IgD-negative memory B cell (primary cell): ENCODE measurements around the gene LCN1. TPM values are rescaled to one million over a fixed set of nuclear protein-coding genes. Genes with fewer than 3 reads are reported as not detected.

Source experiments
- H3K27ac Mint-ChIP-seq, 3 donors: one replicate each; pipeline ENCODE4 v1.8.0; 2020 to 2022; ENCODE audit warnings: mild to moderate bottlenecking in 3 of 3, mixed read lengths in 3 of 3, moderate library complexity in 1 of 3
- H3K27me3 Mint-ChIP-seq: one replicate; pipeline ENCODE4 v1.8.0; 2021; ENCODE audit warnings: mixed read lengths
- H3K36me3 Mint-ChIP-seq: one replicate; pipeline ENCODE4 v1.8.0; 2020; ENCODE audit warnings: mild to moderate bottlenecking, mixed read lengths
- H3K4me1 Mint-ChIP-seq, 3 donors: one replicate each; pipeline ENCODE4 v1.8.0; 2020 to 2022; ENCODE audit warnings: mixed read lengths in 3 of 3, mild to moderate bottlenecking in 1 of 3
- H3K4me3 Mint-ChIP-seq, 4 donors: one replicate each; pipeline ENCODE4 v1.8.0; 2020 to 2022; ENCODE audit warnings: mild to moderate bottlenecking in 4 of 4, mixed read lengths in 4 of 4, moderate library complexity in 3 of 4
- H3K9me3 Mint-ChIP-seq, 3 donors: one replicate each; pipeline ENCODE4 v1.8.0; 2020 to 2021; ENCODE audit warnings: mixed read lengths in 3 of 3, mild to moderate bottlenecking in 1 of 3
- polyA plus RNA-seq: library from polyadenylated mRNA; unstranded; fragments of 300-500 nt; fragmentation: Illumina TruSeq; gene quantifications from one replicate; pipeline ENCODE4 v1.2.3, GENCODE V29; 2021

The LCN1 gene
- polyA plus RNA-seq, 1 donor from 2014 or later, result not detected

DNA sequence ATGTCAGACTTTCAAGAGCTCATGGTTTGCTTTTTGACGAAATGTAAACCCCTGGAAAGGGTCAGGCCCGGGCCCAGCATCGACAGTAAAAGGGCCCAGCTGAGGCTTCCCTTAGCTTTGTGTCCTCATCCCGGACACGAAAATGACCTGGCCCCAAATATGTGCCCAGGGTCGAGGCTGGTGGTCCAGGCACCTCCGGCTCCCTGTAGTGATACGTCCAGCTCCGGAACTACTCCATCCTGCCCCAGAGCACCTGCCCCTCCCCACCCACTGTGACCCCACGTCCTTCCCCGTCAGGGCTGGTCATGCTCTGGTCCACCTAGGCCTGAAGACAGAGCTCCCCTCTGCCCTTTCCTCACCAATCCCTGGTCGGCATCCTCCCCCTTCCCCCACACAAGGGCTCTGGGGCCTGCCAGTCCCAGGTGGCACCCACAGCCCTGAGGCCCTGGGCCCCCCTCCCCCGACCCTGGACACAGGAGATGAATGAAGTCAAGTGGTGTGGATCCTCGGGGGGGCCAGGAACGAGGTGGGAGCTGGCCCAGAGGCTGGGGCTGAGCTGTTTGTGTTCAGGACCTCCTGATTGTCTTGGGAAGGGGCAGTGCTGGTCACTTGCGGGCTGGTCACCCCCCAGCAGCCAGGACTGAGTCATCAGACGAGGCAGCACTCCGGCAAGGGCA is 30.9 kb downstream of the LCN1 start:
- H3K4me3 Mint-ChIP-seq, result no peak overlapping the region
- H3K4me1 Mint-ChIP-seq, result no peaks in the 10 kb centered on the region

GRCh38 chr9:135552698-135553171 is 31.5 kb downstream of the LCN1 start:
- Mint-ChIP-seq H3K36me3 (peaks cover 5% of the 10 kb centered on the region), H3K27ac (no peak overlapping the region), H3K4me3 (no peak overlapping the region), H3K4me1 (no peaks in the 10 kb centered on the region), H3K27me3 (no peaks in the 10 kb centered on the region), H3K9me3 (peaks cover 0 to 7% (median 0%) of the 10 kb centered on the region in 3 donors)

More for the DNA sequence above, 30.9 kb downstream of the LCN1 start:
- H3K27ac Mint-ChIP-seq, result no peak overlapping the region
- H3K36me3 Mint-ChIP-seq, result peaks cover 5% of the 10 kb centered on the region
- H3K9me3 Mint-ChIP-seq, result peaks cover 0 to 7% (median 0%) of the 10 kb centered on the region in 3 donors
- no peaks in the 10 kb centered on the region for H3K27me3 Mint-ChIP-seq

- Mint-ChIP-seq H3K4me3 (no peak overlapping the region), H3K9me3 (peaks cover 0 to 7% (median 0%) of the 10 kb centered on the region in 3 donors), H3K36me3 (peaks cover 4% of the 10 kb centered on the region), H3K27me3 (no peaks in the 10 kb centered on the region), H3K27ac (peak overlapping the region in 1 of 3 donors; percentile 48), H3K4me1 (no peaks in the 10 kb centered on the region)
Measured at GRCh38 chr9:135554718-135555117, 33.5 kb downstream of the LCN1 start.

DNA sequence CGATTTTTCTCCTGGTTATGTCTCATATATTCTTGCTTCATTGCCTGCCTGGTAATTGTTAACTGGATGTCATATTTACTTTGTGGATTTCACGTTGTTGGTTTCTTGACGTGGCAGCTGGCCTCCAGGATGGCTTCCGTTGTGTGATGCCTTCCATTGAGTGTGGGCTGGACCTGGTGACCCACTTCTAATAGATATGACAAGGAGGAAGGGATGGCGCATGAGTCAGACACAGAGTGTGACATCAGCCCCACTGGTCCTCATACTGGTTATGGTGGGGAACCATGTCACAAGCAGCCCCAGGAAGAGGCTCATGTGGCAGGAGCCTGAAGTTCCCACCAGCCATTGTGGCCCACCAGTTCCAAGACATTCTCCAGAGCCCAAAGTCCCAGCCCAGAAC is 34.0 kb downstream of the LCN1 start:
- Mint-ChIP-seq H3K27ac (peak overlapping the region in 1 of 3 donors; percentile 48), H3K27me3 (no peaks in the 10 kb centered on the region), H3K36me3 (peaks cover 4% of the 10 kb centered on the region), H3K9me3 (peaks cover 0 to 7% (median 0%) of the 10 kb centered on the region in 3 donors), H3K4me1 (no peaks in the 10 kb centered on the region), H3K4me3 (no peak overlapping the region)

DNA sequence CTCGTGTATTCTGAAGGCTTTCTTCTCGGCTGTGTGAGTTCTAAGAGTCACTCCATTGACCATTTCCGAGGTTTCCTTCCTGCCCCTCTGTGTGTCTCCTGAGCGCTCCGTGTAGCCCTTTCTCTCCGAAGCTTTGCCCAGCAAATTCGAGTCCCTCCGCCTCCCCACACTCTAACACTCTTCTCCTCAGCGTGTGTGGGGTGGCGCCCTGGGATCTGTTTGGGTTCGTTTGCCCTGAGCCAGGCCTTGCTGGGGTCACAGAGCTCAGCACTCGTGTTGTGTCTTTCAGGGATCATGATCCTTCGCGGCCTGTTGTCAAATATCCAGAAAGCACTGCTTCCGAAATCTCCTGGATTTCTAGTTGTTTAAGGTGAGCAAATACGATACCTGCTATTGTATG is 34.7 kb downstream of the LCN1 start:
- Mint-ChIP-seq H3K27ac (no peak overlapping the region), H3K4me1 (no peaks in the 10 kb centered on the region), H3K36me3 (peaks cover 6% of the 10 kb centered on the region)

GRCh38 chr9:135559606-135560005 is 38.4 kb downstream of the LCN1 start:
- no peaks in the 10 kb centered on the region for H3K4me1 Mint-ChIP-seq
- no peak overlapping the region for H3K27ac Mint-ChIP-seq
- H3K27me3 Mint-ChIP-seq, result no peaks in the 10 kb centered on the region
- peaks cover 2% of the 10 kb centered on the region for H3K36me3 Mint-ChIP-seq
- peaks cover 0 to 4% (median 0%) of the 10 kb centered on the region in 3 donors for H3K9me3 Mint-ChIP-seq
- H3K4me3 Mint-ChIP-seq, result no peak overlapping the region

More for the DNA sequence above, 34.7 kb downstream of the LCN1 start:
- H3K4me3 Mint-ChIP-seq, result no peak overlapping the region
- H3K9me3 Mint-ChIP-seq, result peaks cover 0 to 7% (median 0%) of the 10 kb centered on the region in 3 donors
- no peaks in the 10 kb centered on the region for H3K27me3 Mint-ChIP-seq

DNA sequence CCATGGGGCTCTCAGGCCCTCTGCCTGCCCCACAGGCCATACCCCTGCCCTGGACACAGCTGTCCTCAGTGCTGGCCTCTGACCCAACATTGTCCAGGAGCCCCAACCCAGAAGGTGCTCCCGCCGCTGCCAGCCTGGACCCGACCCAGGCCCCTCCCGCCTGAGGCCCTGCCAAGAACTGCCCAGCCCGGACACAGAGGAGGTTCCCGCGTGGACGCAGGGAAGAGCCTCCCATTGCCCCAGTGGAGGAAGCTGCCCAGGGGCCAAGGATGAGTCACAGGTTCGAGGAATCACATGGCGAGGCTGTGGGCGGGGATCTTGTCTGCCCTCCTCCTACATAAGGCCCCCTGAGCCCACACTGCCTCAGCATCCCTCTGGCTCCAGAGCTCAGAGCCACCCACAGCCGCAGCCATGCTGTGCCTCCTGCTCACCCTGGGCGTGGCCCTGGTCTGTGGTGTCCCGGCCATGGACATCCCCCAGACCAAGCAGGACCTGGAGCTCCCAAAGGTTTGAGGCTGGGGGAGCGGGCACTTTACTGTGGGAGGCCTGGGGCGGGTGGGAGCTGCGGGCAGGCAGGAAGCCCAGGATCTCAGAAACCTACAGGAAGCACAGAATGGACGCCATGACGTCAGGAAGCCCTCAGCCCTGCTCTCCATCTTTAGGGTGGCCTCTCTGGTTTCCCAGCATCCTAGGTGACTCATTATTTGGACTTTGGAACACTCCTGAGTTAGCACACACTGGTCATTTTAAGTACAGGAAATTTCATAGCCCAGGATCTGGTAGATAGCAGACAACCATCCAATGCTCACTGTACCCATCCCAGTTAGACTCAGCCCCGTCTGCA is 40.4 kb downstream of the LCN1 start, which contains the start of gene PAEP:
PAEP (plus strand) TSS at position 366 of the 844 bp plus-strand sequence.
- Mint-ChIP-seq H3K4me3 (no peak within 1 kb of the TSS), H3K27me3 (peaks cover 1% of the 10 kb centered on the region), H3K4me1 (no peaks in the 10 kb centered on the region), H3K36me3 (peaks cover 2% of the 10 kb centered on the region), H3K9me3 (no peaks in the 10 kb centered on the region), H3K27ac (no peak within 1 kb of the TSS)

DNA sequence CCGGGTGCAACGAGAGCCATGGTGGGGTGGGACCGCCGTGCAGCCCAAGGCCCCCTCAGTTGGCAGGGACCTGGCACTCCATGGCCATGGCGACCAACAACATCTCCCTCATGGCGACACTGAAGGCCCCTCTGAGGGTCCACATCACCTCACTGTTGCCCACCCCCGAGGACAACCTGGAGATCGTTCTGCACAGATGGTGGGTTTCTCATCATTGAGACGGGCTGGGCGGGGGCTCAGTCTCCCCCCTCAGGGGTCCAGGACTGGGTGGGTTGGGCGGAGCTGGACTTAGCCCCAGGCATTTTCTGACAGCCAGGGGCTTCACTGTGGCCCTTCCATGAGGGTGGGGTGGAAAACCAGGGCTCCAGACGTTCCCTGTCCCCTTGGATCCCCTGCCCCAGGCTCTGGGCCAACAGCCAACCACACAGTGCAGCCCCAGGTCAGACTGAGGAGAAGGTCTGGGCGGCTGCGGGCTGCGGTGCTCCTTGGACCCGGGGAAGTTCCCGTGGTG is 41.0 kb downstream of the LCN1 start:
- H3K9me3 Mint-ChIP-seq, result no peaks in the 10 kb centered on the region
- peaks cover 2% of the 10 kb centered on the region for H3K36me3 Mint-ChIP-seq
- H3K27ac Mint-ChIP-seq, result no peak overlapping the region
- H3K4me1 Mint-ChIP-seq, result no peaks in the 10 kb centered on the region
- peaks cover 1% of the 10 kb centered on the region for H3K27me3 Mint-ChIP-seq
- no peak overlapping the region for H3K4me3 Mint-ChIP-seq

DNA sequence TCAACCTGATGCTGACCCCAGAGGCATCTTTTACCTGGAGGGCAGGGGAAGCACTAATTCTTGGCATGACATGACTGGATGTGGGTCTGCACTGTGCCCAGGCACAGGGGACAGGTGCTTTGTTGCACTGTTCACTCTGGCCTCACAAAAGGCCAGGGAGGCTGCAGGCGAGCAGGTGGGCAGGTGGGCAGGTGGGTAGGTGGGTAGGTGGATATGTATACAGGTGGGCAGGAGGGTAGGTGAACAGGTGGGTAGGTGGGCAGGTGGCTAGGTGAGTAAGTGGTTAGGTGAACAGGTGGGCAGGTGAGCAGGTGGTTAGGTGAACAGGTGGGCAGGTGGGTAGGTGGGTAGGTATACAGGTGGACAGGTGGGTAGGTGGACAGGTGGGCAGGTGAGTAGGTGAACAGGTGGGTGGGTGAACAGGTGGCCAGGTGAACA is 41.8 kb downstream of the LCN1 start:
- peaks cover 1% of the 10 kb centered on the region for H3K27me3 Mint-ChIP-seq
- no peaks in the 10 kb centered on the region for H3K4me1 Mint-ChIP-seq
- H3K9me3 Mint-ChIP-seq, result no peaks in the 10 kb centered on the region
- H3K36me3 Mint-ChIP-seq, result peaks cover 2% of the 10 kb centered on the region
- H3K4me3 Mint-ChIP-seq, result no peak overlapping the region
- H3K27ac Mint-ChIP-seq, result no peak overlapping the region

DNA sequence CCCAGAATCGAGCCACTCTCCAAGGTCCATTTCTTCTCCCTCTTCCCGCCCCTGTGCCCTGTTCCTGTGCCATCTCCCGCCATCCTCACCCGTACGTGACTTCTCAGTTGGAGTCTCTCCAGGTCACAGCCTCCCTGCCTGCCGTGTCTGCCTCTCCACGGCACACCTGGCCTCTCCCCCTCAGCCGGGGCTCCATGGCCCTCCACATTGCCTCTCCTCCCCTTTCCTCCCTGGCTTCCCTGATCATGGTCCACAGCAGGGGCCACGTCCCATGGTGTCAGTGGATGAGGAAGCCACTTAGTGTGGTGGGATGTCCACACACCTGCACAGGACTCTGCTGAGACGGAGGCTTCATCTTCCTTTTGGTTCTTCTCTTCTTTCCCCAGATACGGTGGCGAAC is 42.6 kb downstream of the LCN1 start:
- H3K27me3 Mint-ChIP-seq, result peaks cover 1% of the 10 kb centered on the region
- peaks cover 2% of the 10 kb centered on the region for H3K36me3 Mint-ChIP-seq
- H3K27ac Mint-ChIP-seq, result no peak overlapping the region
- peaks cover 0 to 1% (median 0%) of the 10 kb centered on the region in 3 donors for H3K9me3 Mint-ChIP-seq
- H3K4me1 Mint-ChIP-seq, result no peaks in the 10 kb centered on the region
- no peak overlapping the region for H3K4me3 Mint-ChIP-seq

DNA sequence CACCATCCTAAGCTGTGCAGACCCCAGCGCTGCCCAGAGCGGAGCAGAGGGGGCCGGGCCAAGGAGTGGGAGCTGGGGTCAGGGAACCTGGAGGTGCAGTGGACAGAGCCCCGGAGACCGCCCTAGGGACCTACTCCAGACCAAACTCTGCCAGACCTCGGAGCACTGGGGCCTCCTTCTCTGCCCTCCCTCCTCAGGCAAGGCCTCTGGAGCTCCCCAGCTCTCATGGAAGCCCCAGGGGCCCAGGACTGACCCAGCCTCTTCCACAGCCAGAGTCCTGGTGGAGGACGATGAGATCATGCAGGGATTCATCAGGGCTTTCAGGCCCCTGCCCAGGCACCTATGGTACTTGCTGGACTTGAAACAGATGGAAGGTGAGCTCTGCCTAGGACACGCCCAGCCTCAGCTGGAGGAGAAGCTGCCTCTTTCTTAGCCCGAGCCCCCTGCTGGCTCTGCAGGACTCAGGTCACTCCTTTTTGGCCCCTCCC is 43.9 kb downstream of the LCN1 start:
- Mint-ChIP-seq H3K9me3 (peaks cover 5 to 8% (median 6%) of the 10 kb centered on the region in 3 donors), H3K4me1 (no peaks in the 10 kb centered on the region), H3K27ac (no peak overlapping the region), H3K36me3 (peaks cover 2% of the 10 kb centered on the region), H3K27me3 (peaks cover 1% of the 10 kb centered on the region), H3K4me3 (no peak overlapping the region)

DNA sequence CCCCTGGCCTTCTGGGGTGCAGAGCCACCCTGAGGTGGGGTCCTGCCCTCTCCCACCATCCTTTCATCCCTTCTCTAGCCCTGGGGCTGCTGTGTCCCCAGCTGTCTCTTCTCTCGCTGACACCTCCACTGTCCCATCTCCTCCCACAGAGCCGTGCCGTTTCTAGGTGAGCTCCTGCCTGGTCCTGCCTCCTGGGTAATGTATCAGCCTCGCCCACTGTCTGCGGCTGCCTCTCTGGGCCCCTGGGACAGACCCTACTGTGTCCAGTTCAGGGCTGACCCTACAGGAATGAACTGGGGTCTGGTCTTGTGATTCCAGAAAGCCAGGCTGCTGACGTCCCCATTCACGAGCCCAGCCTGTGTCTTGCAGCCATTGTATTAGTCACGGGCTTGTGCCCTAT is 44.4 kb downstream of the LCN1 start:
- Mint-ChIP-seq H3K9me3 (peaks cover 5 to 11% (median 6%) of the 10 kb centered on the region in 3 donors), H3K27ac (no peak overlapping the region), H3K4me3 (no peak overlapping the region), H3K27me3 (peaks cover 1% of the 10 kb centered on the region), H3K36me3 (peaks cover under 1% of the 10 kb centered on the region), H3K4me1 (no peaks in the 10 kb centered on the region)

- no peaks in the 10 kb centered on the region for H3K4me1 Mint-ChIP-seq
- H3K4me3 Mint-ChIP-seq, result no peak overlapping the region
- peaks cover 5 to 14% (median 6%) of the 10 kb centered on the region in 3 donors for H3K9me3 Mint-ChIP-seq
- H3K36me3 Mint-ChIP-seq, result no peaks in the 10 kb centered on the region
- peaks cover 1% of the 10 kb centered on the region for H3K27me3 Mint-ChIP-seq
- no peak overlapping the region for H3K27ac Mint-ChIP-seq
Measured at GRCh38 chr9:135566552-135566951, 45.3 kb downstream of the LCN1 start.

GRCh38 chr9:135567311-135567710 is 46.1 kb downstream of the LCN1 start:
- H3K9me3 Mint-ChIP-seq, result peaks cover 5 to 14% (median 6%) of the 10 kb centered on the region in 3 donors
- no peaks in the 10 kb centered on the region for H3K36me3 Mint-ChIP-seq
- no peak overlapping the region for H3K4me3 Mint-ChIP-seq
- no peaks in the 10 kb centered on the region for H3K4me1 Mint-ChIP-seq
- H3K27me3 Mint-ChIP-seq, result peaks cover 1% of the 10 kb centered on the region
- no peak overlapping the region for H3K27ac Mint-ChIP-seq

DNA sequence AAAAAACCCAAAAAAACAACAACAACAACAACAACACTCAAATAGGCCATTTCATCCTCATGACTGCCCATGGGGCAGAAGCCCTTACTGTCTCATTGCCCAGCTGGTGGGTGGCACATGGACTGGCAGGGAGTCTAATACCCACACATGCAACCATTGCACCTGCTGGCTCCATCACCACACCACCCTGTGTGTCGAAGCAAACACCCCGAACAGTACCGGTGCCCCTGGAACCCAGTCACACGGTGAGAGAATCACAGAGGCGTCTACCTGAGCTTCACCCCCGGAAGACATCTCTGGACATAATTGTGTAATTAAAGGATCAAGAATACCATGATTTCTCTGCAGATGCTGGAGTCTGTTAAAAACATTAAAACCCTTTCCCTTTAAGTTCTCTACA is 46.8 kb downstream of the LCN1 start:
- Mint-ChIP-seq H3K27me3 (peaks cover 1% of the 10 kb centered on the region), H3K9me3 (peaks cover 5 to 14% (median 6%) of the 10 kb centered on the region in 3 donors), H3K27ac (no peak overlapping the region), H3K4me3 (no peak overlapping the region), H3K36me3 (no peaks in the 10 kb centered on the region), H3K4me1 (no peaks in the 10 kb centered on the region)
